GM18870 (cell line): Measurements from ENCODE around the gene KL.

Experiments used
- ATAC-seq: cut with Tn5 transposase; IDR thresholded peaks from one replicate; pipeline ENCODE4 v1.9.1; 2021; ENCODE audit warnings: moderate library complexity; ENCODE audit not compliant: unreplicated experiment

KL gene

DNA sequence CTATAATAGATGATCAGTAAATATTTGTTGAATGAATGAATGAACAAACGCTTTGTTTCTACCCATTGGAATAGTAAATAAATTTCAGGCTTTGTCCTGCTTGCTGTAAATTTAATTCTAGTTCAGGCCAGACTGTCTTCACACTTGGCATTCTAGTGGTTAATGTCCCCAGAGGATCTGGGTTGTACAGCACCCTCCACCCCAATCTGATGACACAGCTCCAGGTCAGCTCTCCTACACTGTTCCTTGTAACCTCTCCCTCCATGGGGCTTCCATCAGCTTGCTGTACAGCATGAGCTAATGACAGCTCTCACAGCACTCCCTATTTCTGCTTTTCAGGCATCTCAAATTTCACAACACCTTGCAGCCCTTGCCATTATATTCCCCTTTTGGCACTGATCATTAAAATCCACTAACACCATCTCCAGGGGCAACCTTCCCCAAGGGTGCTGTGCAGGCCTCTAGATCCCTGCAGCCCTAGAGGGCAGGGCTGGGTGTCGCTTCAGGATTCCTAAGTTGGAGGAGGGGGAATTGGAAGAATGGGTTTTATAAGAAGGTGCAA is 12.7 kb upstream of the KL start:
- no peak for ATAC-seq

DNA sequence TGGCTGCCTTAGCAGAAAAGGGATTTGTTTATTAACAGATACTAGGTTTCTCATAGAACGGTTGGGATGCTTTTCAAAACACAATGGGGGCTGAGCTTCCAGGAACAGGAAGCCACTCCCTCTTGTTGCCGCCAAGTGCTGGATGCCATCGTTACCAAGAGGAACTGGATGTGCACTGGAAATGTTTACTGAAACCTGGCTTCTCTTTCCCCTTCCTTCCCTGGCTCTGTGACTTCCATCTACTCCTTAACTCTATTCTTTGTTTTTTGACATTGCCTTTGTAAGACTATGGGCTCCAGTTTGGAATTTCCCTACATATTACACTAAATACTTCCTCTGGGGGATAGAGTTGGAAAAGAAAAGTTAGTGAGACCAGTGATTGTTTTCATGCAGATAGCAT is 11.7 kb upstream of the KL start:
- no peak for ATAC-seq

DNA sequence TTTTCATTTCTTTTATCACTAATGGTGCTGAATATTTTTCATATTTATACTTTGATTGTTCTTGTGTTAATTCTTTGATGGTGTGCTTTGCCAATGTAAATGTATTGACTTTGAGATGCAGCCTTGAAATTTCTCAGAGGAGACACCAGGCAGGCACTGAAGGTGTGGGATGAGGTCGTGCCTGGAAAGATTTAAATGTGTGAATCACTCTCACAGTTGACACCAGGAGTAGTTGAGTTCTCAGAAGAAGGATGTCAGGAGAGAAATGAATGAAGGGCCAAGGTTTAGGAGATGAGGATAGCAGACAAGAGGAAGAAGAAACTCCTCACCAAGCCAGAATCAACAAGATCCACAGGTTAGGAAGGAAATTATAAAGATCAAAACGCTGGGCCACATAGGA is 10.1 kb upstream of the KL start:
- no peak for ATAC-seq

DNA sequence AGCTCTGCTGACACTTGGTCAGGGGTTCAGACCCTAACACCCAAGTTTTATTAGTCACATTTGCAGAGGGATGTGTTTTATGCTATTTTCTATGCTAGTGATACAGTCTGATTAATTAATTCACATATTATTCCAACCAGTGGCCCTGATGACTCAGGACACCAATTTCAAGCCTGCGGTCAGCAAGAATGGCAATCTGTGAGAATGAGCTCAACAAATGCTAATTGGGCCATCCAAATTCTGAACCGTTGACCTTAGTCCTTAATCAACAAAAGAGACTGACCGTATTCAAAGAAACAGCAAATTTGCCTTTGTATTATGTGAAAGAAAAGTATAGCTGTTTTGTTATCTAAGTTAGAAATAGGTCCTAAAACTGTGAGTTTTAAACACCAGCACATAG is 9.6 kb upstream of the KL start:
- no peak for ATAC-seq

DNA sequence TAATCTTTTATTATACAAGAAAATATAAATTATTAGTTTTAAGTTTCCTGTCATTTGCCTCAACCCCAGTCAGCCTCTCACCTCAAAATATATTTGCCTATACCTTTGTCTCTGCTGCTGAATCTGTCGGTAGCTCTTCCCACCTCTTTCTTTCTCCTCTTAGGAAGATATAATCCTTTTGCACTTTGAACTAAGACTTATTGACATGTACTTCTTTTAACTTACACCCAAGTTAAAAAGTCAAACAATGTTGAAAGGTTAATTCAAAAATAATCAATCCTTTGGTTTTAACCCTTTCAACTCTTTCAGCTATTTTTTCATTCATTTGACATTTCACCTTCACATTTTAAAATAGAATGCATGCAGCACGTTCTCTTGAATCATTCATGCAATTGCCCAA is 9.0 kb upstream of the KL start:
- no peak for ATAC-seq

DNA sequence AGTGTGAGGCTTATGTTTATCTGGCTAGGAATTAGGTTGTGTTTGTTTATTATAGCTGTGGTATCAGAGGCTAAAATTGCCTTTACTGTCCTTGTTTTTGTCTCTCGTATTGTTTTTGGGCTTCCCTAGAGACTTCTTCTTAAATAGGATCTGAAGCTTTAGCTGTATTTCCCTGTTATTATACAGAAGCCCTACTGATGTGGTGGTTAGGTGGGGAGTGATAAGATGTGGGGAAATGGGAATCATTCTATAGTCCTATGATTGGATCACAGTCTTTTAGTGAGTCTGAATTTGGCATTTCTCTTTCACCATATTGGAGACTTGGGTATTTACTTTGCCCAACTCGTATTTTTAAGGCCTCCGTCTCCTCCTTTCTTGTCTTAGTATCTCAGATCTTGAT is 8.3 kb upstream of the KL start:
- no peak for ATAC-seq

DNA sequence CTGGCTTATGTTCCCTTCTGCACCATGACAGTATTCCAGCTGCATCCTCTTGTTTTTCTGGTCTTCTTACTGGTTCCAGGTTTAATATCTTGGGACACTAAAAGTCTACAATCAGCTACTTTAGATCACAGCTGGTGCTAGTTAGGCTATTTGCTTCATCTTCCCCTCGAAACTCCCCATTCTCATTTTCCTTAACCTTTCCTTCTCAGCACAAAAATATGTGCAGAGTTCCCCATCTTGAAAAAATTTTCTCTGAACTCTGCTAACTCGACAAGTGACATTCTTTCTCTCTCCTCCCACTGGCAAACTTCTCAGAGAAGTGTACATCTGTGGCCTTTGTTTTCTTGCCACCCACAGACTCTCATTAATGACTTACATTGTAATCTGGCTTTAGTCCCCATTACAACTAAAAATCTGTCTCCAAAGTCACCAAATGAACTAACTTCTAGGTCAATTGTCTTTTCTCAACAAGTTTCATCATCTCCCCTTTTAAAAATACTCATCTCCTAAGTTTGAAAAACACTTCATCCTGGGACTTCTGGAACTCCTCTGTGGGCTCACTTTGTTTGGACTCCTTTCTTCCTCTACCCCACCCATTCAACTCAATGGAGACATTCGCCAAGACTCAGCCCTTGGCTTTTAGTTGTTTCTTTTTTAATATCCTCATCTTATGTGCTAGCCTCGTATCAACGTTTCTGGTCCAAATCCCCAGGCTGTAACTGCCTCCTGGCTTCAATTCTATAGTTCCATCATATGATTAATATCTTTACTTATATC is 7.1 kb upstream of the KL start:
- no peak for ATAC-seq

DNA sequence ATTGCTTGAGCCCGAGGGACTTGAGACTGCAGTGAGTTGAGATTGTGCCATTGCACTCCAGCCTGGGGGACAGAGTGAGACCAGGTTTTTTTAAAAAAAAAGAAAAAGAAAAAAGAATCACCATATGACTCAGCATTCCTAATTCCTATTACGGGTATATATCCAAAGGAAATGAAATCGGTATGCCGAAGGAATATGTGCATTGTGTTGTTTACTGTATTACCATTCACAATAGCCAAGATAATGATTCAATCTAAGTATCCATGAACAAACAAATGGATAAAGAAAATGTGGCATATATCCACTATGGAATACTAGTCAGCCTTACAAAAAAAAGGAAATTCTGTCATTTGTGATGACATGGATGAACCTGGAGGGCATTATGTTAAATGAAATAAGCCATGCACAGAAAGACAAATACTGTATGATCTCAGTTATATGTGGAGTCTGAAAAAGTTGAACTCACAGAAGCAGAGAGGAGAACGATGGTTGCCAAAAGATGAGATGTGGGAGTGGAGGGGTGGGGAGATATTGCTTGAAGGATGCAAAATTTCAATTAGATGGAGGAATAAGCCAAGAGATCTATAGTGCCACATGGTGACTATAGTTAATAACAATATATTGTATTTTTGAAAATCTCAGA is 4.3 kb upstream of the KL start:
- ATAC-seq, result no peak

DNA sequence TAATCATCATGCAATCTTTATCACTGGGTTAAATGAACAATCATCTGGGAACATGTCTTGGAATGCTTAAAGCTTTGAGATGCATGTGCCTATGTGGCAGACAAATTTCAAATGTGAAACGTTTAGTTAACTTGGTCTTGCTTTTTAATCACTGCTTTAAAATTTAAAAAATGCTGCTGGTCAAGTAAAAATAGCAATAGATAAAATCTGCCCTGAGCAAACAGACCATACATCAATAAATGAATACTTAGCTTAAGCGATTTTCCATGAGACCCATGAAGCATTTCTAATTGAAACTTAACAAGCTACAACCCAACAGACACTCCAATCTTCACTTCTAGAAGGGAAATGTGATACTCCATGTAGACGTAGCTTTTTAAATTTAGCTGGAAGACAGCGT is 1.9 kb upstream of the KL start:
- ATAC-seq, result no peak

DNA sequence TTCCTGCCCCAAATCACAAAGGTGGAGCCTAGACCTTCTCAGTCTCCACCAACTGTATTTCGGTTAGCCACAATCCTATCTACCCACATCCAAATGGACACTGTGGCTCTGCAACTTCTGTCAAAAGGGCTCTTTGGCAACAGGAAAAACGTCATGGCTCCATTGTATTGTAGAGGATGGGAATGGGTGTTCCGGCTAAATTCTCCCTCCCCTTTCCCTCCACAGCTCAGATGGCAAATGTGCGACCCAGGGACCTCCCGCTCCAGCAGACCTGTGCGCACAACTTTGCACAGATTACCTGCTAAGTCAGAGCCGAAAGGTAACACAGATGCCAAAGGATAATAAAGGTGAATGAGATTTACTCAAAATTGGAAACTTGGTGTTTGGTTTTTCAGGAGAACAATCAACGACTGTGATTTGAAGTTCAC is 968 bp upstream of the KL start:
- ATAC-seq, result no peak

DNA sequence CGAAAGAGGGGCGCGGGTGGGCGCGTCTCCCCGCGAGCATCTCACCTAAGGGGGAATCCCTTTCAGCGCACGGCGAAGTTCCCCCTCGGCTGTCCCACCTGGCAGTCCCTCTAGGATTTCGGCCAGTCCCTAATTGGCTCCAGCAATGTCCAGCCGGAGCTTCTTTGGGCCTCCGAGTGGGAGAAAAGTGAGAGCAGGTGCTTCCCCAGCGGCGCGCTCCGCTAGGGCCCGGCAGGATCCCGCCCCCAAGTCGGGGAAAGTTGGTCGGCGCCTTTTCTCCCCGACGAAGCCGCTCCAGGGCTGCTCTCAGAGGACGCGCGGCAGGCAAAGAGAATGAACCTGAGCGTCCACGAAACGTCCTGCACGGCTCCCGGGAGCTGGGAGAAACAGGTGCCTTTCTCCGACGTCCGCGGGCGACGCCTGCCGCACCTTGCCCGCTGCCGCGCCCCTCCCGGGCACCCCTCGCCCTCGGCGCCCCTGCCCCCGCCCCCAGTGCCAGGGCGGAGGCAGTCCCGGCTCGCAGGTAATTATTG is 366 bp upstream of the KL start:
- ATAC-seq, result no peak

DNA sequence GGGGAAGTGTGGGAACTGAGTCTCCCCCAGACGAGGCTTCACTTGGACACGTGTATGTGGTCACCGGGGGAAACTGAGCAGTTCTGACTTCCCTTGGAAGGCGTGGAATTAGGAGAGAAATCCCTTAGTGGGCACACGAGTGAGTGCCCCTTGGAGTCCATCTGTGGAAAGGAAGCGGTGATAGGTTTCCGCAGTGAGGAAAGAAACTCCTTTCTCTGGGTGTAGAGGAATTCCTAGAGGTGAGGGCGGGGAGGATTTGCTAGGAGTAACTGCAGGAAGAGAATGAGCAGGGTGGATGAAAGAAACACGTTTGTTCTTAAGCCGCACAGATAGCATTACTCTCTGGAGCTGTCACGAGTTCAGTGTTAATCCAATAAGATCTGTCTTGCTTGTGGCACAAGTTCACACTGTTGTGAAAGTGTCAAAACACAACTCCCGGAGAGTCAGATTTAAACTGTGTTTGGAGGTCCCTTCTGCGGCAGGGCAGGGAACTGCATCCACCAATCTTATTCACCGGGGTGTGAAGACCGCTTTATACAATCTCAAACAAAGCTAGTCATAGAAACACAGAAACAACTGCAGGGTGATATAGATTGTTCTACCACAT is 1.2 kb downstream of the KL start:
- peak; percentile 85 for ATAC-seq

DNA sequence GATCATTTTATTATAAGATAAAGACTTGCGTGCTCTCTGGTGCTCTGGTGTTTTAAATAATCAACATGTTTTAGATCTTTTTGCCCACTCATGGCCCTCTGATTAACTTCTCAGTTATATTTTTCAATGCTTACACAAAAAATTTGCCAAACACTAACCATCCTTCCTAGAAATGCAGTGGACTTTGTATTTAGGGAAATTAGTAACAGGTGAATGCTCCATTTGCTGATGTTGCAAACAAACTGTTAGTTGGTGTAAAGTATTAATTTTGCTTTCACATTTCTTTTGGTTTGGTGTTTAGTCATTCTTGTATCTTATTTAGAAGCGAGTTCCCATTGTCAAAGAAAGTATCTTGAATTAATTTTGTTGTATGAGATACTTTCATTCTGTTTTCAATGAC is 2.7 kb downstream of the KL start:
- ATAC-seq, result no peak

DNA sequence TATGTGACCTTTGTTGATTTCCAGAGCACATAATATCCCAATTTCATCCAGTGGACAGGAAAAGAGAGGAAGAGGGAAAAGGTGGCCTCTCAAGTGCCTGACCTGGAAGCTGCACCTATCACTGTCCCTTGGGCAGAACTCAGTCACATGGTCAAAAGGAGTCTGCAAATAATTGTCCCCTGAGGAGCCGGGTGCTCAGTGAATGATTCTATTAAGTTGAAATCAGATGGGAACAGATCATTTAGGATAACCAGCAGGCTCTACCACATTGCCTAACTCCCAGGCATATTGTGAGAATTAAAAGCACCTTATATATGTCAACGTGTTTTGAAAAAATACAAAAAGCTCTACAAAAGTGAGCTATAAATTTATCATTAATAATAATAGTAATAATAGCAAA is 6.8 kb downstream of the KL start:
- no peak for ATAC-seq

DNA sequence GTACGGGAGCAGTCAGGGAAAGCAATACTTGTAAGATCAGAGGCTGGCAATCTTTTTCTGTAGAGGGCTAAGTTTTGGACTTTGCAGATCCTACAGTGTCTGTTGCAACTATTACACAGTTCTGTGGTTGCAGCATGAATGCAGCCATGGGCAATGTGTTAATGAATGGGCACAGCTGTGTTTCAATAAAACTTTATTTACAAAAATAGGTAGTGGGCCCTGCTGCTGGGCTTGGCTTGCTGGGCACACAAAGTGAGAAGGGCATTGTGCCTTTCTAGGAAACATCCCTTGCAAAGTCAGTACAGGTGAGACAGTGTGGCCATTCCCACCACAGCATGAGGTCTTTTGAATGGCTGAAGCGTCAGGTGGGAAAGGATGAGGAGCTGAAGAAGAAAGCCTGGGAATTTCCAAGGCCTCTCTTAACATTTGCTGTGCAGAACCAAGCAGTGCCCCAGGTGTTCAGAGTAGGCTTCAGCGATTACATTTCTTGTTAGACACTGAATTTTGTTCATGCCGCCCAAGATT is 9.1 kb downstream of the KL start:
- no peak for ATAC-seq

DNA sequence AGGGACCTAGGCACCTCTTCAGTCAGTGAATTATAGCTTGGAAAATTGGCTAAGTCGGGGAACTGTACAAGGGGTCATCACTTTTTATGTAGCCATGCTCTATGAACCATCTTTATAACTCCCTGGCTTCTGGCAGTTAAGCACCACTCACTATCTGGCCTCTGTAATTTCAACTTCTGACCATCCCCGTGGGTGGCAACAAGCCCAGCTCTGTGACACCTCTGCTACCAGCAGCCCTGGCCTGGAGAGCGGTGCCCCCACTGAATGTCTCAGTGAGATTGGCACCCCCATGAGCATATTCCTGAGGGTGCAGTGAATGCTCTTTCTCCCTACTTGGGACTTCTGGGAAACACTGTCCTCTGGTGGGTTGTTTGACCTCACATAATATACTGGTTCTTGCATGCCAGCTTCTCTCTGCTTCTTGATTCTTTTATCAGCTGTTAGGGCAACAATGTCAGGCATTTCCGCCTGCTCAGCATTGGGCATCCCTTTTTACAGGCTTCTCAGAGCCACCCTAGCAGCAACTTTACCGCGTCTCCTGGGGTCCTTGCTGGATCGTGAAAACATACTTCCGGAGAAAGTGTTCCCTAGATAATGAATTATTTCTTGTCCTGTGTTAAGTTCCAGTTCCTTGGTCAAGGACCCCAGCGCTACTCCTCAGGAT is 10.4 kb downstream of the KL start:
- ATAC-seq, result no peak

DNA sequence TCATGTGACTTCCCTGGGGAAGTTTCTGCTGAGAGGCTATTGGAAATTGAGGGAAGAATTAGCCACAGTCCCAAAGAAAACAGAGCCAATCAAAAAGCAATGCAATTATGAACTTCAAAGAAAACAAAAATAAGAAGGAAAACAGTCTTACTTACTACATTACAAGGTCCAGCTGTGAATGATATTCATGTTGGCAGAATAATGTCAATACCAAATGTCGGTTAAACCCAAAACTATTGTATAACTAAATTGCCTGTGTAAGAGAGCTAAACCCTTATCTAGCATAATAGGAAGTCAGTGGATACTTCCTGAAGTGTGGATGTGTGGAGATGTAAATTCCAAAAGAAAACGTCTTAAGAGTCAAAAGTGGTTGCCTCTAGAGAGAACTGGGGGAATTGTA is 12.4 kb downstream of the KL start:
- ATAC-seq, result no peak

DNA sequence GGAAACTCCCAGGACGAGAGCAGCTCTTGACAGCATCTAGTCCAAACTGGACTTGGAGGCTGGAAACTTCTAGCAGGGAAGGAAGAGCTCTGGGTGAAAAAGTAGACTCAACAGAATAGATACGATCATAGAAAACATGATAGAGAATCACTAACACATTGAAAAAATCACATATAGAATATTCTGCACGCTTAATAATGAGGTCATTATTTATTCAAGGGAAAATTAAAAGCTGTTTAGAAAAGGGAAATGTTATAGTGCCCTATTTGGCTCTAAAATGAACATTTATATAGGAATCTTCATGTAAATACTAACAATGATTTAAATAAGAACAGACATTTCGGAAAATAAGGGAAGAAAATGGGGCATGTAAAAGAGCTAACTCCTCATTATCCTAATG is 15.1 kb downstream of the KL start:
- no peak for ATAC-seq

DNA sequence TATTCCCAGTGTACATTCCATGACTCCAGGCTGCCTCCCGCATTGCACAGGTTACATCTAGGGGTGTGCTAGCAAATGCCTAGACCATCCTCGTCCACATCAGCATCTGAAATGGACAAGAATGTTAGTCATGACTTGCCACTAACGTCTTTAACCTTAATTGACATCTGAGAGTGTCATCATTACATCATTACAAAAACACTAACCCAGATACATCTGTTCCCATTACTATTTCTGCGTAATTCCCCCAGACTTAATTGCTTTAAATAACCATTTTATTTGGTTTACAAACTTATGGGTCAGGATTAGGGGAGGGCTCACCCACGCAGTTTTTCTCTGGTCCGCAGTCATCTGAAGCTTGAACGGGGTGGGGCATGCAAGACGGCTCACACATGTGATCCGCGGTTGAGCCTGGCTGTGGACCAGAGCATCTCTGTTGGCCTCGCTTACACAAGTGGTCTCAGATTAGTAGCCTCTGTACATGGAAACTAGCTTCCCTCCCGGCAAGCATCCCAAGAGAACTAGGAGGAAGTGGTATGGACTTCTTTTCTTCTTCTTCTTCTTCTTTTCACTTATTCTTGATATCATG is 15.9 kb downstream of the KL start:
- ATAC-seq, result no peak

DNA sequence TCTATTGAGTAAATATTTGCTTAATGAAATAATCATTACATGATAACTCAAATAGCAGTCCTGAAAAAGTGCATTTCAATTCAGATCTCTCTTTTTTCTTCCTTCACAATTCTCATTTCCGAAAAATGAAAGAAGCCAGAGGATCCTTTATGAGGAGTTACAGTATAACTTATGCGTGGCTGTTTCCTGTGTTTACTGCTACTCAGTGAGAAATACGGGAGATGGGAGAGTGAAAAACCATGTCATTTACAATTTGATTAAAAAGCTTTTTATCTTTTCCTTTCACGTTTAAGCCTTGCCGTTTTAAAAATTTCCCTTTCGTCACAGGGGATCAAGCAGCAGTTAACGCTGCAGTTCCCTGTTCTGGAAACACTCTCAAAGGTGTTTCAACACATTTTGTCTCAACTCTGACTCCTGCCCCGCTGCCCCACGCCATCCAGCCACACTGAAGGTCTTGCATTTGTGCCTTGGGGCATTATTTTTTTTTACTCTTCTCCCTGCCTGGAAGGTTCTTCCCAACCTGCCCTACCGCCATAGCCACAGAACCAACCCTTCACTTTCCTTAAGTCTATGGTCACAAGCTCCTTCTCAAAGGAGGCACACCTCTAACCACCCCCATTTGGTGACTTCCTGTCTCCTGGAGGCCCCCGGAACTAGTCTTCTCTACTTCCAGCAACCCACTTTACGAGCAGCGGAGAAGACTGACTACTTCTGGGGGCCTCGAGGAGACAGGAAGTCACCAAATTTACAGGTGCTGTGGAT is 17.0 kb downstream of the KL start:
- peak; percentile 74 for ATAC-seq
